Ramos (cell line): ENCODE data around the gene GRIK5.

Source experiments
- in situ Hi-C: fragments of 300-500 bp; cut with MboI; formaldehyde crosslinking; loops from one replicate; pipeline ENCODE4 v1.14.3; 2022; ENCODE audit warnings: low sequenced_read_pairs; ENCODE audit not compliant: unreplicated experiment

GRIK5 gene

DNA sequence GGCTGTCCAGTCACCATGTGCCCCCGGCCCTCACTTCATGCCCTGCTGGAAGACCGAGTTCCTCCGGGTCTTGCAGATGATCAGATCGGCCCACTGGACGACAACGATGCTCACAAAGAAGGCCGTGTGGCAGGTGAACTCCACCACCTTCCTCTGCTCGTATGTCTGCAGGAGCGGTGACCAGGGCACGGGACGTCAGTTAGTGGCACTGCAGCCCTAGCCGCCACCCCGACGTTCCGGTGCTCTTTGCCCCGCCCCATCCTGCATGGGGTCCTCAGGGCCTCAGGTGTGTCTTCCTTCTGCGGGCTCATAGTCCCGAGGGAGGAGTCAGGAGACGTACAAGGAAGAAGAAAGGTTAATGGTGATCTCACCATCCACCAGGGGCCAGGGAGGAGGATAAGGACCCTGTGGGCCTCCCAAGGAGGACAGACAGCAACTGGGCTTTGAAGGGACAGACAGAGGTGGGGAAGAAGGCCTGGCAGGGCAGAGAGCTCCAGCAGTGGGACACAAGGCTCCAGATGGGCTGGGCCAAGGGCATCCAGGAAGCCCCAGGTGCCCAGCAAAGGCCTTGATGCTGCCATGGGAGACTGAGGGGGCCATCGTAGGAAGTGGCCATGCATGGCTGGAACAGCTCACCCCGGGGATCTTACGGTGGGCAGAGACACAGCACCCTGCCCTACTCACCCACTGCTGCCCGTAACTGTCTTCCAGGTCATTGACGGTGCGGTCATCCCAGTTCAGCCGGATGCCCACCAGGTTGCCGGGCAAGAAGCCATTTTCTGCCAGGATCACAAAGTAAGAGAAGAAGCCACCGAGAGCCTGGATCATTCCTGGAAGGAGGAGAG, 101.0 kb downstream of the GRIK5 start:
- in situ Hi-C loops = no loop called here

DNA sequence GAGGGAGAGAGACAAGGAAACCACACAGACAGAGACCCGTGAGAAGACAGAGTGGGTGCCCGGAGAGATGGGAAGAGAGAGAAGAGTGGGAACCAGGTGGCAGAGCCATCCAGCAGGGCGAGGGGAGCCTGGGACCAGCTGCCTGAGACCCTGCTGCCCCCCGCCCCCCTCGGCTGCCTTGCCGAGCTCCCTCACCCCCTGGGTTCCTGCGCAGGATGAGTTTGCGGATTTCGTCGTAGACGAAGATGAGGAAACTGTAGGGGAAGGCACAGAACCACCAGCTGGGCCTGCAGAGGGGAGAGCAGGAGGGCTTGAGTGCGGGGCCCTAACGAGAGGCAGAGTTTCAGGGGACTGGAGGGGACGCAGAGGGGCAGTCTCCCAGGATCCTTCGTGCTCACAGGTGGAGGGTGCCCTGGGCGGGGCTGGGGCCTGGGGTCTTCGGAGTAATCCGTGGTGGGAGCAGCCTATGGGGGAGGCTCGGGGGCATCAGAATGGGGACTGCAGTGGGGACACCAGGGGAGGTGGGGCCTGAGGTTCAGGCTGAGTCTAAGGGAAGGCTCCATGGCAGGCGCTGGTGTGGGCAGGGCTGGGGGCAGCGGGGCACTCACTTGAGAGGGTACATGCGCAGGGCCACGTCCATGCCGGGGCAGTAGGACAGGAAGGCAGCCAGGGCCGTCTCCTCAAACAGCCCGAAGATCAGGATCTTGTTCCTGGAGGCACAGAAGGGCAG, 102.8 kb downstream of the GRIK5 start:
- in situ Hi-C loops = no loop called here

DNA sequence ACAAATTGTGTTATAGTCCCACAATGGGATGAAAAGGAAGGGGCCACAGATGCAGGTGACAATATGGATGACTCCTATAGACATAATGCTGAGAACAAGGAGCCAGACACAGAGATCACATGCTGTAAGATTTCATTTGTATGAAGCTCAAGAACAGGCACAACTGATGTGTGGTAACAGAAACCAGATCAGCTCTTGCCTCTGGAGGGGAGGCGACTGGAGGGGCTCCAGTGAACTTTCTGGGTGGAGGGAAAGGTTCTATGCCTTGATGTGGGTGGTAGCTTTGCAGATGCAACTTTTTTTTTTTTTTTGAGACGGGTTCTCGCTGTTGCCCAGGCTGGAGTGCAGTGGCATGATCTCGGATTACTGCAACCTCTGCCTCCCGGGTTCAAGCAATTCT, 104.9 kb downstream of the GRIK5 start:
- in situ Hi-C loops = no loop called here

GRCh38 chr19:41960973-41961372, 109.0 kb downstream of the GRIK5 start:
- in situ Hi-C loops = no loop called here

DNA sequence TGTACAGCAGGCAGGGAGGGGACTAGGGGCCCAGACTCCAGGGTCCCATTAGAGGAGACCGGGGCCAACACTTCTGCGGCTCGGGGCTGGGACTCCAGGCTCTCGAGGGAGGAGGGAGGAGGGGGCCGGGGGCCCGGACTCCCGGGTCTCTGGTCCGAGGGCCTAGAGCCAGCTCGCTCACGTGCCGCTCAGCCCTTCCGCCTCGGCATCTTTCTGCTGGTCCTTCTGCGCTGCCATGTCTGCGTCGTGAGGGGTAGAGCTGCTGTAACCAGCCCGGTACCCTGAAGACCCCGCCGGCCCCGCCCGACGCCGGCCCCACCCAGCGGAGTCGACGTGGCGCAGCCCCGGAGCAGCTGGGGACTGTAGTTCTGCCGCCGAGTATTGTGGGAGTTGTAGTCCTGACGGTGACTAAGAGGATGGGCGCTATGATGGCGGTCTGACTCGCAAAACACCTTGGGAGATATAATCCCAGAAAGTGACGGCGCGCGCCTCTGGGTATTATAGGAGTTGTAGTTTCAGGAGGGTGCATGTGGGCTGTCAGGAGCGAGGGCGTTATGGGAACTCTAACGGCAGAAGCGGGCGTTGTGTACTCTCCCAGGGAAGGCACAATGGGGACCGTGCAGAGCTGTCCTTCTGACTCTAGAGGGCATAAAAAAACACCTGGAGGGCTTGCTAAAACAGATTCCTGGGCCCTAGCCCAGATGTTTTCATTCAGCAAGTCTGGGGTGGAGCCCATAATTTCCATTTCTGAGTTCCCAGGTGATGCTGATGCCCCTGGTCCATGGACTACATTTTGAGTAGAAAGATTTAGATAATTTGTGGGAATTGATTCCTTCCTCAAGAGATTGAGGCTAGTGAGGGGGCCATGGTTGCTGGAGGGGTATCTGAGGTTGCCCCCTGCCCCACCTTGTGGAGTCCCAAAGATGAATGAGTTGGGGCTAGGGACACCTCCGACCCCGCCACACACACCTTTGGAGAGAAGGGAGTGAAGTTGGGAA, 110.7 kb downstream of the GRIK5 start, which contains the start of gene RABAC1:
RABAC1 (minus strand) TSS at position 266 of the 998 bp plus-strand sequence; CDS start at position 237, 29 bp downstream.
- in situ Hi-C loops = no loop called here

DNA sequence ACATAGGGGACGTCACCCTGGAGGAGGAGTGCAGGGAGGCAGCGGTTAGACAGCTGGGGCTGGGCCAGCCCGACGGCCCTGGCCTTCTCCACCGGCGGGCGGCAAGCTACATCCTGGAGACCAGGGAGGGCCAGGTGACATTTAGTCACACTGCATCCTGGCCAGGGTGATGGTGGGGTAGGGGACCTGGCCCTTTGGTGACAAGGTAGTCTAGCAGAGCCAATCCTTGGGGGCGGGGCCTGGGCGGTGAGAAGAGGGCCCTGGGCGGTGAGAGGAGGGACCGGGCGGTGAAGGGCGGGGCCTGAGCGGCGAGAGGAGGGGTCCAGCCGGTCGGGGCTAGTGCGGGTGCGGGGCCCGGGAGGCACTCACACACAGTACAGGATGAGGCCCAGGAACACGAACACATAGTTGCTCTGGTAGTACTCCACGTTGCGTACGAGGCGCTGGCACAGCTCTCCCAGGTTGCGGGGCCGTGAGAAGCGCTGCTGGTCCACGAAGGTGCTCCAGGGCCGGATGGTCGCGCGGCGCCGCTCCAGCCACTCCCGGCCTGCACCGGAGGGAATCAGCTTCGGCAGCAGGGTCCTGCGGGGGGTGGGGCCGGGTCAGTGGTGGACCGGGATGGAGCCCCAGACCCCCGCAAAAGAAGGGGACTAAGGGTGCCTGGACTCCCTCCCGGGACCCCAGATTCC, 111.5 kb downstream of the GRIK5 start:
- in situ Hi-C loops = no loop called here

- in situ Hi-C loops = no loop called here
These were observed 112.1 kb downstream of the GRIK5 start for GRCh38 chr19:41957838-41958366.

DNA sequence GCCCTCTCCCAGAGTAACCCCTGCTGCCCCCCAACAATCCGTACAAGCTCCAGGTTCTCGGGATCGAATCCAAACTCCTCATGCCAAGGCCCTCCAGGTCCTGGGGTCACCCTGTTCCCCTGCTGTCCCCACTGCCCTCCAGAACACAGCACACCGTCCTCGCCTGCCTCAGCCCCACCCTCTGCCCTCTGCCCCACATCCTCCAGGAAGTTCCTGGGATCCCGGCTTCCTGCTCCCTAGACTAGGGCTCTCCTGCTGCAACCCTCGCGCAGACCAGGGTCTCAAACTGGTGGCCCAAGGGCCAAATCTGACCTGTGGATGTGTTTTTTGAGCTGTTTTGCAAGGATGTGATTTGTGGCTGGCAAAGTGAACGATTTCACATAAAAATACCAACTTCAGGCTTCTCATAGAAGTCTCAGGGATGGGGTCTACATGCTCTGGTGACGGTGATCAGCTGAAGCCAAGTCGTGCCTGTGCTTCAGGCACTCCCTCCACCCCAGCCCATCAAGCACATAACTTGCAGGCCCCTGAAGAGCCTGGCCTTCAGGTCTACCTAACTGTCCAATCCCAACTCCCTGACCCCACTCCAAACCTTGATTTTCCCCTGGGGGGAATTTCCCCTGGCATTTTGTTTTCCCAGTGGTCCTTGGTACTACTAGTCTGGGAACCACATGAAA, 112.7 kb downstream of the GRIK5 start:
- in situ Hi-C loops = no loop called here

DNA sequence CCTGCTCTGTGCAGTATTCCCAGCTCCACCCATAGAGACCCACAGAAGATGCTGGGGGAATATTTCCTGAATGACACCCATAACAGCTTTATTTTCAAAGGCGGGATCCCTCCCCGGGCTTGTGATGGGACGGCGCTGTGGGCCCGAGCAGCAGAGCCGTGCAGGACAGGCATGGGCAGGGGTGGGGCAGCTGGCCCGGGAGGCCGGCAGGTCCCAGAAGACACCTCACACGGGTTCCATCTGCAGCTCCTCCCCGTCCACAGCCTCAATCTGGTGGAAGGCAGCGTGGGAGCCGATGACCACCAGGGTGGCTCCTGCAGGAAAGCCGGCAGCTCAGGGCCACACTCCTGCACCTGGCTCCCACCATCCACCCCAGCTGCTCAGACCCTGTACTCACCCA, 113.4 kb downstream of the GRIK5 start:
- in situ Hi-C loops = no loop called here

DNA sequence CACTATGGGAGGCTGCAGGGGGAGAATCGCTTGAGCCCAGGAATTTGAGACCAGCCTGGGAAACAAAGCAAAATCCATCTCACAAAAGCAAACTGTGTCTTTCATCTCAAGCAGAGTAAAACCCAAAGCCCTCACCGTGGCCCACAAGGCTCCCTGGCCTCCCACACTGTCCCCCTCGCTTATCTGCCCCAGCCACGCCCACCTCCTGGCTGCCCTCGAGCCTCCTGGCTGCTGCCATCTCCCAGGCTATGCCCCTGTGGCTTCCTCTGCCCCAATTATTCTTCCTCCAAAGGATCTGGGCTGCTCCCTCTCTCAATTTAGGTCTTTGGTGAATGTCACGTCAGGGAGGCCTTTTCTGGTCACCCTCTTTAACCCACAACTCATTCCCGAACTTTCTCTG, 114.5 kb downstream of the GRIK5 start:
- in situ Hi-C loops = no loop called here

DNA sequence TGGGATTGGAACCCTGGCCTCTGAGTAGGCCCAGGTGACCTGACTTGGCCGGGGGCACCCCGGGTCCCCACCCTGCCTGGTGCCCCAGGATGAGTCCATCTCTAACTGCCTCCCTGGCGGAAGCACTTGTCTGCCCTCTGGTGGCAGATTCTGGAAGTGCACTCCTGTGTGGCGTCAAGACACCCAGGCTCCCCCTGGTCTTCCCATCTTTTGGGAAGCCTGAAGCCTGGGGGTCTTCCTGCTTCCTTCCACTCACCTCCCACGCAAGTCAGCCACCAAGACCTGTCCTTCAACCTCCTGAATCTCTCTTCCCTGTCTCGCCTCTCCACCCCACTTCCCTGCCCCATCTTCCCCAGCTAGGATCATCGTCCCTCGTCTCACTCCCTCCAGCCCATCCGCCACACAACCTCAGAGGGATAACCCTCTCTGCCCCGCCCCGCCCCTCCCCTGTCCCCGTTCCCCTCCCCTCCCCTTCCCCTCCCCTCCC, 118.3 kb downstream of the GRIK5 start:
- in situ Hi-C loops = no loop called here
